HCT116 (cell line): Measurements from ENCODE around the gene RBM39. TPM values are rescaled to one million over a fixed set of nuclear protein-coding genes. Genes with fewer than 3 reads are reported as not detected.
"Not testable (repeated sequence)": the region's sequence is repeated elsewhere in the genome, so short reads cannot be mapped to it uniquely, and the experiment has no call there.

Experiments
- ATAC-seq: fragments of 200-7000 bp; cut with Tn5 transposase; 2 replicates; pipeline ENCODE4 v1.9.1; 2020; ENCODE audit warnings: mild to moderate bottlenecking, moderate library complexity
- BruUV-seq: library from RNA; stranded (reverse); fragments of 400-500 nt; replicated peaks from 2 replicates; lab custom pipeline; 2021; lab: Mats Ljungman, UMichigan
- CTCF ChIA-PET: fragments of 300-600 bp; sonication (Branson Sonifier 250); formaldehyde crosslinking; loops from one replicate; lab custom pipeline; 2021; ENCODE audit warnings: antibody characterized with exemption; lab: Charles Lee
- POLR2A ChIA-PET: fragments of 300-600, 350-600 bp; sonication (Branson Sonifier 250); formaldehyde crosslinking; loops from one replicate; lab custom pipeline; 2021; ENCODE audit warnings: antibody characterized with exemption; lab: Charles Lee
- RAD21 ChIA-PET, 2 experiments: fragments of 300-600 bp; sonication (Branson Sonifier 250); formaldehyde crosslinking; loops; one replicate each; lab custom pipeline; 2023; ENCODE audit warnings: low total read pairs in 2 of 2; ENCODE audit not compliant: uncharacterized antibody in 2 of 2, unreplicated experiment in 2 of 2, low non-redundant PET in 1 of 2; lab: Charles Lee
- DNase-seq: peaks from one replicate; pipeline ENCODE4 v3.0.0-alpha.2; 2010; ENCODE audit warnings: low read depth, low spot score
- H2AFZ ChIP-seq: fragments of 200-600 bp; shearing (Covaris generic), sonication (generic); 2 replicates; pipeline ENCODE4 v1.6.1; 2017; ENCODE audit warnings: low read depth, mixed run types, mixed read lengths, antibody characterized with exemption, low read length; ENCODE audit not compliant: poor library complexity, severe bottlenecking
- H3K27ac ChIP-seq: 2 replicates; pipeline ENCODE4 v1.5.1; 2012; ENCODE audit warnings: low read depth, low read length
- H3K27me3 ChIP-seq: fragments of 200-600 bp; sonication (generic); 2 replicates; pipeline ENCODE4 v1.6.1; 2016; ENCODE audit warnings: mixed run types, low read length, mixed read lengths; ENCODE audit not compliant: insufficient read depth
- H3K36me3 ChIP-seq, 2 experiments: fragments of 200-500 bp in 1 of 2; fragments of 200-600 bp in 1 of 2; sonication (Bioruptor generic) in 1 of 2; sonication (generic) in 1 of 2; 2 replicates each; pipeline versions ENCODE4 v1.5.1 to v1.6.1; 2014 to 2016; ENCODE audit warnings: low read length in 2 of 2, inconsistent platforms in 1 of 2, mixed read lengths in 1 of 2, mixed run types in 1 of 2; ENCODE audit not compliant: insufficient read depth in 2 of 2, control insufficient read depth in 1 of 2
- H3K4me1 ChIP-seq, 2 experiments: fragments of 200-600 bp in 1 of 2; sonication (generic) in 1 of 2; 2 replicates each; pipeline versions ENCODE4 v1.5.1 to v1.6.1; 2012 to 2017; ENCODE audit warnings: low read length in 2 of 2, inconsistent platforms in 1 of 2, mild to moderate bottlenecking in 1 of 2, mixed read lengths in 1 of 2, mixed run types in 1 of 2, moderate library complexity in 1 of 2; ENCODE audit not compliant: insufficient read depth in 2 of 2, control insufficient read depth in 1 of 2
- H3K4me2 ChIP-seq: fragments of 200-600 bp; sonication (generic); 2 replicates; pipeline ENCODE4 v1.6.1; 2017; ENCODE audit warnings: mixed run types, low read length, mixed read lengths
- H3K4me3 ChIP-seq, 2 experiments: fragments of 200-600 bp in 1 of 2; sonication (generic) in 1 of 2; replicated peaks in 1 of 2; 2 replicates each; pipeline ENCODE4 v1.5.1; 2011 to 2016; ENCODE audit warnings: low read length in 2 of 2, control low read depth in 1 of 2, low read depth in 1 of 2, mild to moderate bottlenecking in 1 of 2, mixed read lengths in 1 of 2, mixed run types in 1 of 2
- H3K79me2 ChIP-seq: fragments of 200-600 bp; sonication (generic); 2 replicates; pipeline ENCODE4 v1.6.1; 2017; ENCODE audit warnings: mild to moderate bottlenecking, mixed run types, low read length, moderate library complexity, mixed read lengths; ENCODE audit not compliant: insufficient read depth
- H3K9ac ChIP-seq: fragments of 200-600 bp; sonication (generic); 2 replicates; pipeline ENCODE4 v1.6.1; 2016; ENCODE audit warnings: low read length, mixed read lengths
- H3K9me2 ChIP-seq: fragments of 200-600 bp; sonication (generic), shearing (Covaris generic); 2 replicates; pipeline ENCODE4 v1.6.1; 2017; ENCODE audit warnings: mixed run types, mild to moderate bottlenecking, moderate library complexity; ENCODE audit not compliant: insufficient read depth
- H3K9me3 ChIP-seq, 2 experiments: fragments of 200-500 bp in 1 of 2; fragments of 200-600 bp in 1 of 2; sonication (Bioruptor generic) in 1 of 2; sonication (generic) in 1 of 2; 2 replicates each; pipeline ENCODE4 v1.6.1; 2014 to 2017; ENCODE audit warnings: low read length in 2 of 2, mixed read lengths in 2 of 2, inconsistent platforms in 1 of 2, low read depth in 1 of 2, mild to moderate bottlenecking in 1 of 2, mixed run types in 1 of 2, moderate library complexity in 1 of 2; ENCODE audit not compliant: control insufficient read depth in 1 of 2, insufficient read depth in 1 of 2
- H4K20me1 ChIP-seq: fragments of 200-600 bp; sonication (generic), shearing (Covaris generic); 2 replicates; pipeline ENCODE4 v1.6.1; 2017; ENCODE audit warnings: mixed run types, mild to moderate bottlenecking, moderate library complexity; ENCODE audit not compliant: insufficient read depth
- EZH2 ChIP-seq: fragments of 200-600 bp; sonication (generic); IDR thresholded peaks from 2 replicates; pipeline ENCODE4 v1.6.1; 2017; ENCODE audit warnings: antibody characterized with exemption, mixed run types
- EZH2phosphoT487 ChIP-seq: fragments of 200-600 bp; IDR thresholded peaks from 2 replicates; pipeline ENCODE4 v1.6.1; 2018; ENCODE audit warnings: antibody characterized with exemption, borderline replicate concordance
- POLR2AphosphoS5 ChIP-seq: IDR thresholded peaks from 2 replicates; pipeline ENCODE4 v1.6.1; 2011; ENCODE audit warnings: mild to moderate bottlenecking, low read depth, low read length, moderate library complexity
- RAD21 ChIP-seq: IDR thresholded peaks from 2 replicates; pipeline ENCODE4 v1.6.1; 2012; ENCODE audit warnings: low read depth, mild to moderate bottlenecking
- ZFX ChIP-seq: fragments of 450-650 bp; IDR thresholded peaks from 2 replicates; pipeline ENCODE4 v1.6.1; 2017
- ZNF274 ChIP-seq: fragments of 200-500 bp; sonication (Bioruptor generic); IDR thresholded peaks from 2 replicates; pipeline ENCODE4 v1.6.1; 2014; ENCODE audit warnings: mild to moderate bottlenecking, low read depth, low read length, inconsistent platforms
- intact Hi-C: fragments of 100-400 bp; cut with micrococcal nuclease; formaldehyde crosslinking; loops from 2 replicates; pipeline ENCODE4 v1.10.0; 2022
- total RNA-seq: library from RNA; stranded (reverse); gene quantifications from one replicate; pipeline ENCODE4 v1.2.1, GENCODE V29; 2021; ENCODE audit not compliant: unreplicated experiment

RBM39 gene
- total RNA-seq, 1 experiment from 2014 or later: 234 TPM

GRCh38 chr20:35714127-35714526 is 27.9 kb downstream of the RBM39 start:
- TF ChIP-seq EZH2phosphoT487 (no peak), ZNF274 (no peak), RAD21 (no peak), POLR2AphosphoS5 (no peak), EZH2 (no peak), ZFX (no peak)
- TF ChIP-seq, all 23 proteins: peak for 0
- H3K4me3 ChIP-seq: no peak overlapping the region
- peaks cover 84 to 92% of the 10 kb centered on the region in 2 experiments for H3K36me3 ChIP-seq
- H3K4me2 ChIP-seq: no peak overlapping the region
- H3K9ac ChIP-seq: no peak overlapping the region
- peaks cover 99% of the 10 kb centered on the region for H3K79me2 ChIP-seq
- H2AFZ ChIP-seq: no peak overlapping the region
- H4K20me1 ChIP-seq: peaks cover 64% of the 10 kb centered on the region
- CTCF ChIA-PET: no interaction called here
- intact Hi-C loops: no loop called here
- POLR2A ChIA-PET: interaction anchor here (1.5 kb wide), 1 partner anchor 28 kb away, joined by 4 read pairs; the partner anchor contains the start of gene RBM39
- RAD21 ChIA-PET: no interaction called here
- no peak overlapping the region for H3K27ac ChIP-seq
- H3K9me3 ChIP-seq: no peaks in the 10 kb centered on the region
- ATAC-seq: no peak
- DNase-seq: no peak
- H3K27me3 ChIP-seq: no peaks in the 10 kb centered on the region
- no peaks in the 10 kb centered on the region for H3K9me2 ChIP-seq
- H3K4me1 ChIP-seq: no peaks in the 10 kb centered on the region
- BruUV-seq: no TSS peak

- Histone ChIP-seq H3K36me3 (peaks cover 84 to 92% of the 10 kb centered on the region in 2 experiments), H3K79me2 (peaks cover 99% of the 10 kb centered on the region), H4K20me1 (peaks cover 72% of the 10 kb centered on the region)
- BruUV-seq, RAD21 ChIA-PET, H3K9ac ChIP-seq, H3K4me1 ChIP-seq, ATAC-seq, H3K4me3 ChIP-seq, H3K9me2 ChIP-seq, H3K4me2 ChIP-seq, H3K9me3 ChIP-seq, H3K27me3 ChIP-seq, H2AFZ ChIP-seq, POLR2A ChIA-PET, CTCF ChIA-PET, DNase-seq, H3K27ac ChIP-seq, intact Hi-C loops: not testable (repeated sequence)
These were observed 28.9 kb downstream of the RBM39 start for GRCh38 chr20:35713120-35713519.
